NOMO-1 treated with DMSO at 0.1 percent for 48 hours (cell line): ENCODE data around the gene HAUS7.

Experiments
- DNase-seq: peaks from one replicate; lab custom pipeline; 2025; ENCODE audit not compliant: unreplicated experiment; lab: John Stamatoyannopoulos, UW

HAUS7 gene

GRCh38 chrX:153499876-153500275 is 29.5 kb upstream of the HAUS7 start:
- DNase-seq = no peak

- DNase-seq = no peak
Observed at GRCh38 chrX:153499341-153499740, 29.0 kb upstream of the HAUS7 start.

GRCh38 chrX:153498453-153498852 is 28.1 kb upstream of the HAUS7 start:
- no peak for DNase-seq

- DNase-seq = no peak
Observed at GRCh38 chrX:153496590-153496959, 26.2 kb upstream of the HAUS7 start.

GRCh38 chrX:153495903-153496589 is 25.7 kb upstream of the HAUS7 start:
- DNase-seq = no peak

GRCh38 chrX:153495362-153495751 is 25.0 kb upstream of the HAUS7 start:
- no peak for DNase-seq

- no peak for DNase-seq
Observed at GRCh38 chrX:153494541-153495361, 24.4 kb upstream of the HAUS7 start, which contains the start of gene BGN. Gene BGN (plus strand): TSS chrX:153494980. CDS start chrX:153504632, 9,652 bp downstream.

- no peak for DNase-seq
Observed at GRCh38 chrX:153494061-153494460, 23.7 kb upstream of the HAUS7 start.

- no peak for DNase-seq
Observed at GRCh38 chrX:153493085-153493484, 22.7 kb upstream of the HAUS7 start.

- DNase-seq = no peak
Observed at GRCh38 chrX:153492543-153492942, 22.2 kb upstream of the HAUS7 start.

- no peak for DNase-seq
Observed at GRCh38 chrX:153491918-153492317, 21.5 kb upstream of the HAUS7 start.

- no peak for DNase-seq
Observed at GRCh38 chrX:153491351-153491914, 21.1 kb upstream of the HAUS7 start.

GRCh38 chrX:153490217-153490930 is 20.0 kb upstream of the HAUS7 start:
- DNase-seq = no peak

GRCh38 chrX:153488231-153488914 is 18.0 kb upstream of the HAUS7 start:
- DNase-seq = no peak

GRCh38 chrX:153487590-153488071 is 17.3 kb upstream of the HAUS7 start:
- DNase-seq = no peak

- no peak for DNase-seq
Observed at GRCh38 chrX:153486171-153486570, 15.8 kb upstream of the HAUS7 start.

GRCh38 chrX:153485396-153486080 is 15.2 kb upstream of the HAUS7 start:
- no peak for DNase-seq

- DNase-seq = no peak
Observed at GRCh38 chrX:153482376-153483015, 12.1 kb upstream of the HAUS7 start.

- DNase-seq = no peak
Observed at GRCh38 chrX:153481043-153481442, 10.7 kb upstream of the HAUS7 start.

- DNase-seq = no peak
Observed at GRCh38 chrX:153478746-153479145, 8.4 kb upstream of the HAUS7 start.
